ENCODE data around the gene TRMT1. TPM values are rescaled to one million over a fixed set of nuclear protein-coding genes. Genes with fewer than 3 reads are reported as not detected.

TRMT1 gene
- total RNA-seq, 1 donor from 2014 or later: 54.2 TPM

DNA sequence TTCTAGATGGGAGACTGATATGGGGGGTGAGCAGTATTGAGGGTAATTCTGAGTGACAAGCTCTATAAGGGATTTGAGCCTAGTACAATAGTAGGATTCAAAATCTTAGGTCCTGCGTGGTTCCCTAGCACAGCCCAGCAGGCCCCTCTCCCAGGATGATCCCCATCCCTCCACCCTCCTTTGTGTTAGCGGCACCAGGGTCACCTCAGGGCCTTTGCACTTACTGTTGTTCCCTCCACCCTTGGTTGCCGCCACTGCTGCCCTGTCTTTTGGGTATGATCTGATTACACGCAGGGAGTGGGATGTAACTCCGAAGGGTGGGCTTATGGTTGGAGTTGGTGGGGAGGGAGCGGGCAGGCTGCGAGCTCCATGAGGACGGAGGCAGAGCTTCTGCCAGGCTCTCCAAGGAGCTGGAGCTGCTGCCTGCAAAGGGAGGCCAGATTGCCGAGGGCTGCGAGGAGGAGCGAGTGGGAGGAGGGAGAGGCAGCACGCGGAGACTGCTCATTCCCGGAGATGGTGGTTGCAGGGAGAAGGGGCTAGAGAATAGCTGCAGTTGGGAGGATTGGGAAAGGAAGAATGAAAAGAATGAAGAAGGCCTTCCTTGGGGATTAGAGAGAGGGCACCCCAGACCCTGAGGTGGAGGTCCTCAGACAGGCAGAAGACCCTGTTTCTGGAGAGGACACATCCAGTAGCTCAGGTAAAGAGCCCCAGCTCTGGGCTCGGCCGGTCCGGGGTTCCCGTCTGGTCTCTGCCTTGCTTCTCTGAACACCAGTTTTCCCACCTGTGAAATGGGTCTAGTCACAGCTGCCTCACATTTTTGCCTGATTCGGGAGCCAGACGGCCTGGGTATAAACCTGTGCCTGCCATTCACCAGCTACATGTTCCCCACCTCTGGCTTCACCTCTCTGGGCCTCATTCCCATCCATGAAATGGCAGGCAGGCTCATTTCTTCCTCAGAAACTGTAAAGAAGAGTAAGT, 6.7 kb upstream of the TRMT1 start:
- Mint-ChIP-seq H3K27me3 (ENCODE audit: unreplicated experiment) (peaks cover 2% of the 10 kb centered on the region), H3K36me3 (ENCODE audit: low read depth, unreplicated experiment) (peaks cover 4% of the 10 kb centered on the region), H3K4me3 (ENCODE audit: unreplicated experiment) (peak overlapping the region; percentile 56), H3K9me3 (ENCODE audit: unreplicated experiment) (no peaks in the 10 kb centered on the region), H3K4me1 (ENCODE audit: unreplicated experiment) (peaks cover 20% of the 10 kb centered on the region), H3K27ac (ENCODE audit: unreplicated experiment) (peak overlapping the region; percentile 6)
- no peak for DNase-seq (ENCODE audit: low spot score)
- TF ChIP-seq CTCF (IDR thresholded peaks at IDR 0.05; ENCODE audit: unreplicated experiment): no peak

GRCh38 chr19:13122275-13122878, 5.8 kb upstream of the TRMT1 start:
- Mint-ChIP-seq H3K9me3 (ENCODE audit: unreplicated experiment) (no peaks in the 10 kb centered on the region), H3K4me3 (ENCODE audit: unreplicated experiment) (no peak overlapping the region), H3K36me3 (ENCODE audit: low read depth, unreplicated experiment) (peaks cover 4% of the 10 kb centered on the region), H3K4me1 (ENCODE audit: unreplicated experiment) (peaks cover 24% of the 10 kb centered on the region), H3K27me3 (ENCODE audit: unreplicated experiment) (peaks cover 7% of the 10 kb centered on the region), H3K27ac (ENCODE audit: unreplicated experiment) (peak overlapping the region; percentile 6)
- DNase-seq (ENCODE audit: low spot score): no peak
- no peak for TF ChIP-seq CTCF (IDR thresholded peaks at IDR 0.05; ENCODE audit: unreplicated experiment)

DNA sequence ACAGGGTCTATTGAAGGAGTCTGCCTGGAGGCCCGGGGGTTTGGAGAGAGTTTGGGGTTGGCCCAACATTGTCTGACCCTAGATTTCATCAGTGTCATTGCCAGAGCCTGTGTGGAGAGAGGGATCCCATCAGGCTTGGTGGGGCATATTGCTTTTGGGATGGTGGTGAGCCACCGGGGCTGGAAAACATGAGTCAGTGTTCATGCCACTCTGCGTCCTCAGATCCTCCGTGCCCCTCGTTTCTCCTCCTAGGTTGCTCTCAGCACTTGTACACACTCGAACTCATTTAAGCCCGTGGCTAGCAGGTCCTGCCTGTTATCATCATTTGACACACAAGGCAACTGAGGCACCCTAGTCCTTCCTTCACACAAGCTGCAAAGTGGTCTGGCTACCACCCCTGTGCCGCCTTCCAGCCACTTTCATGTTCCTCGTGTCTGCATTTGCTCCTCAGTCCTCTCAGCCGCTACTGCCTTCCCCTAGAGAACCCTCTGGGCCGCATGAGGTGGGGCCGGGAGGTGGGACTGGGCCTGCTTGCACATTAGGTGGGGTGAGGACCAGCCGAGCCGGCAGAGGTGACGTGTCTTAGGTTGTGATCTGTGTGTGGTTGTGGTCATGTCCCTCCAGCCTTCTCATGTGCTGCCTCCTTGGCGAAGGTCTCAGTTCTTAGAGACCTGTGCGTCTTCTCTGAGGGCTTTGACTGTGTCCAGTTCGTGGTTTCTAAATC, 5.2 kb upstream of the TRMT1 start:
- Mint-ChIP-seq H3K9me3 (ENCODE audit: unreplicated experiment) (no peaks in the 10 kb centered on the region), H3K27ac (ENCODE audit: unreplicated experiment) (no peak overlapping the region), H3K27me3 (ENCODE audit: unreplicated experiment) (peaks cover 7% of the 10 kb centered on the region), H3K36me3 (ENCODE audit: low read depth, unreplicated experiment) (peaks cover 8% of the 10 kb centered on the region), H3K4me1 (ENCODE audit: unreplicated experiment) (peaks cover 28% of the 10 kb centered on the region), H3K4me3 (ENCODE audit: unreplicated experiment) (no peak overlapping the region)
- no peak for DNase-seq (ENCODE audit: low spot score)
- TF ChIP-seq CTCF (IDR thresholded peaks at IDR 0.05; ENCODE audit: unreplicated experiment): no peak

GRCh38 chr19:13120817-13121216, 4.3 kb upstream of the TRMT1 start:
- Mint-ChIP-seq H3K4me3 (ENCODE audit: unreplicated experiment) (peak overlapping the region; percentile 69), H3K4me1 (ENCODE audit: unreplicated experiment) (peaks cover 34% of the 10 kb centered on the region), H3K36me3 (ENCODE audit: low read depth, unreplicated experiment) (peaks cover 11% of the 10 kb centered on the region), H3K27me3 (ENCODE audit: unreplicated experiment) (peaks cover 10% of the 10 kb centered on the region), H3K9me3 (ENCODE audit: unreplicated experiment) (no peaks in the 10 kb centered on the region), H3K27ac (ENCODE audit: unreplicated experiment) (peak overlapping the region; percentile 57)
- no peak for TF ChIP-seq CTCF (IDR thresholded peaks at IDR 0.05; ENCODE audit: unreplicated experiment)
- no peak for DNase-seq (ENCODE audit: low spot score)

All from endothelial cell (in vitro differentiated cells).